Pons (tissue), 1 donor: ENCODE data around the gene ATG9B.

Experiments used
- DNase-seq: peaks from one replicate; pipeline ENCODE4 v3.0.0-alpha.2; 2016; ENCODE audit warnings: low spot score

Gene ATG9B

GRCh38 chr7:150981644-150982043 lies 42.6 kb downstream of the ATG9B start:
- no peak for DNase-seq

- no peak for DNase-seq
These were observed 43.6 kb downstream of the ATG9B start for GRCh38 chr7:150980663-150981062.

DNA sequence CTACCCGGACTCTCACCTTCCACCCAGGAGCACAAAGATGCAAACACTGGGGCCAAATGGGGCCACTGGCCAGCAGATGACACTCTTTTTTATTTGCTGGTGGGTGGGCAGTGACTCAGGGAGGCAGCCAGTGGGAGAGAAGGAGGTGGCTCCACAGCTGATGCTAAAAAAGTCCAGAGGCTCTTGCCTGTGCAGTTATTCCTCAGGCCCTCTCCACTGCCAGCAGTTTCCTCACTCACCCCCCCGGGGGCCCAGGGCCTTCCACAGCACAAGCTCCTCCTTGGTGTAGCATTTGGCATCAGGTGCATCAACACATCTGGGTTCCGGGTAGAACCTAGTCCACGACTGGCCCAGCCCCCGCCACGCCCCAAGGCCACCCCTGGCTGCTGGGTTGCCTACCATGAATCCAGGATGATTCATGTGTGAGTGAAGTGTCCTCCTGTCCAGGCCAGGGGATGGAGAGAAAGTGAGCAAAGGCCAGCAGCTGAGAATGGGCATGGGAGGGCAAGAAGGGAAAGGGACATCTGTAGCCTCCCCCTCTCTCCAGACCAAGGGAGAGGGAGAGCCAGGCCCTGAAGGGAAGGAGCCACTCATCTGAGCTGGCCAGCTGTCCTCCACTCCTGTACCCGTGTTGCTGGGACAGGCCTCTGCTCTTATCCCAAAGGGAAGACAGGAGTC lies 44.4 kb downstream of the ATG9B start:
- DNase-seq, result no peak

GRCh38 chr7:150978126-150978789 lies 46.0 kb downstream of the ATG9B start, which contains the start of gene KCNH2:
TSS of gene KCNH2 (minus strand) at chr7:150978321. CDS start at chr7:150977913, 408 bp downstream.
- no peak for DNase-seq

DNA sequence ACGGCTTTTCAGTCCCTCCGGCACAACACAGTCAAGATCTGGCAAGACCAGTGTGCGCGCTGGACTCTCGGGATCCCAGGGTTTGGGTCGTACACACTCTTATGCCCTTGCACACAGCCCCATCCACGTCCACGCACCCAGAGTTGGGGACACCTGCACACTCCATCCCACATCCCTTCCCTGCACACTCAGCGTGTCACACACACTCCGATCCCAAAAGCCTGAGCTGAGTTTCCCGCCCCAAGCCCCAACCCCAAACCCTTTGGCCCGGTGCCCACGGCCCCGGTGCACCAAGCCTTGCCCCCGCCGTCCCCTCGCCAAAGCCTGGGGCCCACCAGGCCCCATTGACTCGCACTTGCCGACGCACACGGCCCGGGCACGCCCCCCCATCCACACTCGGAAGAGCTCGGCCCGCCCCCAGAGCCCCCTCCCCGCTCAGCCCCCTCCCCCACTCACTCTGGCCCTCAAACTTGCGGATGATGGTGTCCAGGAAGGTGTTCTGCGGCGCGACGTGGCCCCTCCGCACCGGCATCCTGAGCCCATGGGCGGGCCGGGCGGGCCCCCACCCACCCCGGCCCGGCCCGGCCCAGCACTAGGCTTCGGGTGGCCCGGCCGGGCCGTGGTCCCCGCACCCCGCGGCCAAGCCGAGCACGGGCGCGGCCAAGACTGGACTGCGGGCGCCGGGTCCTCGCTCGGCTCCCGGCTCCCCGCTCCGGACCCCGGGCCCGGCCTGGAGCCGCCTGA lies 46.7 kb downstream of the ATG9B start:
- no peak for DNase-seq

DNA sequence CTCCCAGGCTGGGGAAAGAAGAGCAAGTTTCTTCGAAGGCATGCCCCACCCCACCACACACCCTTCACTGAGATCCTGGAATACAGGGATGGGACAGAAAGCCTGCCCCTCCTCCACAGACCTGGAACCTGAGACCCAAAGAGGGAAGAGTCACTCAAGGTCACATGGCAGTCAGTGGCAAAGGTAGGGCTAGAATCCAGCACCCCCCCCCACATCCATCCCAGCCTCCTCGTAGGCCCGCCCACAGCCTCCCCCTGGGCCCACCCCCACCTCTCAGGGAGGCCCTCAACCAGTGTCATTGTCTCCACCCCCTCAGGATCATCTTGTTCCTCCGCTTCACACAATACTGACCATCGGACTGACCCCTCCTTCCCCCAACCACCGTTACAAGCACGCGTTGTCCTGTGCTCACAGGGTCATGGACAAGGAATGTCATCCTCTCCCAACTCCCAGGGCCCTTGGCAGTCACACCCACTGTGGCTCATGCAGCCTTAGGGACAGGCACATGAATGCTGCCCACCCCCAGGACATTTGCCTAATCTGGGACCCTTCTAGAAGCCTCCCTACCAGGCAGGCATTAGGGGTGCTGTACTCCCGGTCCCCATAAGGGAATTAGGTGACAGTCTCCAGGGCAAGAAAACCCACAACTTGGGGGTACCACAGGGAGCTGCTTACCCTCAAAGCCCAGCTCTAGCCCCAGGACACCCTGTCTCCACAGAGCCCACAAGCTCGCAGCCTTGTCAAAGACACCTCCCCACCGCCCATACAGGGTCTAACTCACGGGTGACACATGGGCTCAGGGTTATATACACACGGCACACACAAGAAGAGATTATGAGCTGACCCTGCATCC lies 47.5 kb downstream of the ATG9B start:
- no peak for DNase-seq

GRCh38 chr7:150975536-150976319 lies 48.6 kb downstream of the ATG9B start:
- DNase-seq, result no peak

- DNase-seq, result no peak
These were observed 49.6 kb downstream of the ATG9B start for GRCh38 chr7:150974468-150975391.

GRCh38 chr7:150973571-150974451 lies 50.5 kb downstream of the ATG9B start:
- DNase-seq, result no peak

DNA sequence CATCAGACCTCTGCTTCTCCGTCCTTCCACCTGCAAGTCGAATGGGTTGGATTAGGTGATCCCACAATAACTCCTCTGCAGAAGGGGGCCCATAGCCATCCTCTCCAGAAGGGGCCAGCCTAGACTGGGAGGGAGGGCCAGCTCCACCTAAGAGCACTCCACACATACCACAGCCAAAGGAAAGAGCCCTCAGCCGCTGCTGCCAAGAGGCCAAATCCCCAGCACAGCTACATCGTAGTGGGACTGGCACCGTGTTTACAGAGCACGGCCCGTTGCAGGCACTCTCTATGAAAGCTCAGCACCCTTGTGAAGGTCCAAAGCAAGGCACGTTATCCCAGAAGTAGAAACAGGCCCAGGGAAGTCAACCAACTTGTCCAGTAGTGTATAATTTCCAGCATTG lies 51.6 kb downstream of the ATG9B start:
- no peak for DNase-seq

GRCh38 chr7:150972023-150972468 lies 52.2 kb downstream of the ATG9B start:
- DNase-seq, result peak; percentile 80

GRCh38 chr7:150971242-150972022 lies 52.9 kb downstream of the ATG9B start:
- no peak for DNase-seq

GRCh38 chr7:150970424-150970823 lies 53.9 kb downstream of the ATG9B start:
- no peak for DNase-seq

GRCh38 chr7:150969475-150969874 lies 54.8 kb downstream of the ATG9B start:
- no peak for DNase-seq

- no peak for DNase-seq
These were observed 55.4 kb downstream of the ATG9B start for GRCh38 chr7:150968734-150969372.

DNA sequence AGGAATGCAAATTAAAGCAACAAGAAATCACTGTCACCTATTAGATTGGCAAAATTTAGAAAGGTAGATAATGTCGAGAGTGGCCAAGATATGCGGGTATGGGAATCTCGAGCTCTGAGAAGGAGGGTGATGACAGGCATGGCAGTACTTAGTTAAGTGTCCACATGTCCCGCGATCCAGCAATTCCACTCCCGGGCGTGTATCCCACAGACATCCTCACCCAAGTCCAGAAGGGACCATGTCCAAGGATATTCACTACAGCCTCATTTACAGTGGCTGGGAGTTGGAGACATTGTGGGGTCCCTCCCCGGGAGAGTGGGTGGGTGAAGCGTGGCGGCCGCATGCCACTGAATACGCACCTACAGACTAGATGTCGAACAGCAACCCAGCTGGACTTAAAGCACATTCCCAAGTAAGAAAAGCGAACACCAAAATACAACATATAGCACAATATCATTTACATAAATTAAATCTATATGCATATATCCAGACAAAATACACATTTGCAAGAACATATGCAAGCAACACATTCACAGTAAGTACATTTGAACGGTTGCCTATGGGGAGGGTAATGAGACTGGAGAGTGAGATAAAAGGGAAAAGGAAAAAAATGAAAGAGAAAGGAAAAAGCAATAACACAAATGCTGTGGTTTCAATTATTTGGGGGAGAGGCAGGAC lies 56.1 kb downstream of the ATG9B start:
- DNase-seq, result no peak

DNA sequence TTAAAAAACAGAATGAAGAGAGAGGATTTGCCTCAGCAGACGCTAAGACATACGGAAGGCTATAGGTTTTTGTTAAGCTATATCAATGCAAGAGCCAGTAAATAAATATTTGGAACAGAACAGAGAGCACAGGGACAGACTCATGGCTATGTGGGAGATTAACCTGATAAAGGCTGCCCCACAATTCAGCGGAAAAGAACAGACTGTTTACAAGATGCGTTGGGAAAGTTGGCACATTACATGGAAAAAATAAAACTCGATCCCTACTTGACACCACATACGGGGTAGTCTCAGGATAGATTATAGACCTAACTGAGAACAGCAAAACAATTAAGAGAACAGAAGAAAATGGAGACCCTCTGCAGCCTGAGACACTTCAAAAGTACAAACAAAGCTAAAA lies 56.9 kb downstream of the ATG9B start:
- no peak for DNase-seq
